Ovary (tissue), 3 donors: ENCODE data around the gene AKAP6.

Source experiments
- EP300 ChIP-seq: sonication (generic); formaldehyde crosslinking; IDR thresholded peaks from one replicate; pipeline ENCODE4 v1.6.1; 2017; ENCODE audit warnings: antibody characterized with exemption
- POLR2A ChIP-seq: fragments of 450-650 bp; IDR thresholded peaks from one replicate; pipeline ENCODE4 v1.6.1; 2017; ENCODE audit warnings: antibody characterized with exemption, mild to moderate bottlenecking, moderate library complexity
- TF ChIP-seq, protein P1 (sequence below), 3 donors: fragments of 450-650 bp in 2 of 3; fragments of 200-600 bp in 1 of 3; IDR thresholded peaks; one replicate each; pipeline versions ENCODE4 v1.5.1 to v1.8.0; 2016 to 2022; ENCODE audit warnings: antibody characterized with exemption in 3 of 3, mild to moderate bottlenecking in 1 of 3
- donor health status: DM: no; HTN: no; CAD: no.

DNA sequence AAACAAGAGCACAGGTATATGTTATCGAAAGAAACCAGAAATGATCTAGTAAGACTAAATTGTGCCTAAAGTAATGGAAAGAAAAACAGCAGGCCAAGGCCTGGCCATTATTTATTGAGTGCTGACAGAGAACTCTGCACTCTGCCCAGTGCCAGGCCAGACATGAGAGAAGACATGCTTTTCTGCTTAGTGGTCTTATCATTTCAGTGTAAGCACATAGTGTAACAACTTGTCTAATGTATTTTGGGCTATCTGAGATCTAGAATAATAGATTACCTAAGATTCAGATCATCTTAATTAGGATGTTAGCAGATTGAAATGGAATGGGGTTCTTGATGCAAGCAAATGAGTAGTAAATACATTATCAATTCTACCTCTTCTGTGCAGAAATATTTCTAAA lies 278.3 kb downstream of the AKAP6 start:
- TF ChIP-seq EP300 (no peak), POLR2A (no peak)
- TF ChIP-seq, protein P1, sequence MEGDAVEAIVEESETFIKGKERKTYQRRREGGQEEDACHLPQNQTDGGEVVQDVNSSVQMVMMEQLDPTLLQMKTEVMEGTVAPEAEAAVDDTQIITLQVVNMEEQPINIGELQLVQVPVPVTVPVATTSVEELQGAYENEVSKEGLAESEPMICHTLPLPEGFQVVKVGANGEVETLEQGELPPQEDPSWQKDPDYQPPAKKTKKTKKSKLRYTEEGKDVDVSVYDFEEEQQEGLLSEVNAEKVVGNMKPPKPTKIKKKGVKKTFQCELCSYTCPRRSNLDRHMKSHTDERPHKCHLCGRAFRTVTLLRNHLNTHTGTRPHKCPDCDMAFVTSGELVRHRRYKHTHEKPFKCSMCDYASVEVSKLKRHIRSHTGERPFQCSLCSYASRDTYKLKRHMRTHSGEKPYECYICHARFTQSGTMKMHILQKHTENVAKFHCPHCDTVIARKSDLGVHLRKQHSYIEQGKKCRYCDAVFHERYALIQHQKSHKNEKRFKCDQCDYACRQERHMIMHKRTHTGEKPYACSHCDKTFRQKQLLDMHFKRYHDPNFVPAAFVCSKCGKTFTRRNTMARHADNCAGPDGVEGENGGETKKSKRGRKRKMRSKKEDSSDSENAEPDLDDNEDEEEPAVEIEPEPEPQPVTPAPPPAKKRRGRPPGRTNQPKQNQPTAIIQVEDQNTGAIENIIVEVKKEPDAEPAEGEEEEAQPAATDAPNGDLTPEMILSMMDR (IDR thresholded peaks at IDR 0.05), result no peak
